NK-92 (cell line): Measurements from ENCODE around the gene MIPOL1.

Experiments used
- DNase-seq: peaks from one replicate; lab custom pipeline; 2025; ENCODE audit not compliant: unreplicated experiment; lab: John Stamatoyannopoulos, UW

Gene MIPOL1

DNA sequence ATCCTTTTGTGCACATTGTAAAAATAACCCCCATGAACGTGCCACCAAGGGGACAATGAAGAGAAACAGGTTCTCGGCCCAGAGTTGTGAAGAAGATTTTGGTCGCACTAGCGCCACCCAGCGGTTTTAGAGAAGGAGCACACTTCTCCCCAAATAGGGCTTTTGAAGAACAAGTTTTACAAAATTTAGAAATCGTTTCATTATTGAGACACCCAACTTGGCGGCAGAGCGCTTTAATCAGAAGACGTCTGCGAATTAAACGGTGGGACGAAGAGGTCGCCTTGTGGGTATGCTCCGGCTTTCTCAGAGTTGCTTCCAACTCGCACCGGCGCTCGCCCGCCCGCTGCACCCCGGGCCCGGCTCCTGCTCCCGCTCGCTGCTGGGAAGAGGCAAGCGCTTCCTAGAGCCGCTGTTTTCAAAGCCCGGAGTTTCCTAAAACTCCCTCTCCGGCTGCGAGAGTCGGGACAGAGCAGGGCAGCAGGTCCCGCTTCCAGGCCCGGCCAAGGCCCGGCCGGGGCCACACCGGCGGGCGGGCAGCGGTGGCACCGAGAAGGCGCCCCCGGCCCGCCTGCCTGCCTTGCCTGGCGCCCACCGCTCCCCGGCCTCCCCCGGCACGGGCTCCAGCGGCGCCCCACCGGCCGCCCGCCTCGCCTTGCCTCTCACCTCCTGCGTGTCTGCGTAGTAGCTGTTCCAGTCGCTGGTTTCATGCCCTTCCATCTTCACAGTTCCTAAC is 396.7 kb downstream of the MIPOL1 start:
- DNase-seq = no peak

GRCh38 chr14:37594971-37595808 is 397.5 kb downstream of the MIPOL1 start, which contains the start of the genes FOXA1 and TTC6:
Gene FOXA1 (minus strand): TSS chr14:37595249. CDS start chr14:37594972, 277 bp downstream.
Gene TTC6 (plus strand): TSS chr14:37595629. CDS start chr14:37622065, 26,436 bp downstream.
- no peak for DNase-seq

GRCh38 chr14:37595809-37596621 is 398.3 kb downstream of the MIPOL1 start:
- DNase-seq = no peak

DNA sequence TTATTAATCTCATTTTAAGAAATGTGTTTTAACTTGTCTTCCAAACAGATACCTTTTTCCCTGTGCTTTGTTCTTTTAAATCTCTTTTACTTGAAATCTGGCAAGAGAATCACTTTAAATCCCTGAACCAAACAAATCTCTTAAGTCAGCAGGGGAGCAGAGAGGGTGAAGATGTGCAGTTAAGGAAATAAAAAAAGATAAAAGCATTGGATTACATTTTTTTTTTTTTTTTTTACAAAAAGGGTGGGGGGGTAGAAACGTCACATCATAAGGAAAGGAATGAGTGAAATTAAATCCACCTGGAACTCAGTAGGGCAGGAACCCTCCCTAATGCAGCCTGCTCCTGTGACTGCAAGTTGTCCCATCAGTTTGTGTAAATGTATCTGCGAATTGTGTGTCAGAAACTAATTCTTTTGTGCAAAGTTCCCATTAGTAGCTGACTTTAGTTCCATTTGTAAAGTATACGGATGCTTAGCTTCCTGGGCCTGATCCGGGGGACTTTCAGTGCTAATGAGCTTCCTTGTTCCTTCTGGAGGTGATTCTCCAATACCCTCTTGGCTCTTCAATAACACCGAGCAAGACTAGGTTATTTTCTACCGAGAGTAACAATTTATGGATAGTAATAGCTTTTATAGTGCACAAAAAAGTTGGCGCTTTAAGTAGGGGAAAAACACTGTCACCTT is 399.2 kb downstream of the MIPOL1 start:
- DNase-seq = no peak

GRCh38 chr14:37597538-37597913 is 399.8 kb downstream of the MIPOL1 start:
- DNase-seq = no peak

- no peak for DNase-seq
Measured at GRCh38 chr14:37597914-37598746, 400.4 kb downstream of the MIPOL1 start.

DNA sequence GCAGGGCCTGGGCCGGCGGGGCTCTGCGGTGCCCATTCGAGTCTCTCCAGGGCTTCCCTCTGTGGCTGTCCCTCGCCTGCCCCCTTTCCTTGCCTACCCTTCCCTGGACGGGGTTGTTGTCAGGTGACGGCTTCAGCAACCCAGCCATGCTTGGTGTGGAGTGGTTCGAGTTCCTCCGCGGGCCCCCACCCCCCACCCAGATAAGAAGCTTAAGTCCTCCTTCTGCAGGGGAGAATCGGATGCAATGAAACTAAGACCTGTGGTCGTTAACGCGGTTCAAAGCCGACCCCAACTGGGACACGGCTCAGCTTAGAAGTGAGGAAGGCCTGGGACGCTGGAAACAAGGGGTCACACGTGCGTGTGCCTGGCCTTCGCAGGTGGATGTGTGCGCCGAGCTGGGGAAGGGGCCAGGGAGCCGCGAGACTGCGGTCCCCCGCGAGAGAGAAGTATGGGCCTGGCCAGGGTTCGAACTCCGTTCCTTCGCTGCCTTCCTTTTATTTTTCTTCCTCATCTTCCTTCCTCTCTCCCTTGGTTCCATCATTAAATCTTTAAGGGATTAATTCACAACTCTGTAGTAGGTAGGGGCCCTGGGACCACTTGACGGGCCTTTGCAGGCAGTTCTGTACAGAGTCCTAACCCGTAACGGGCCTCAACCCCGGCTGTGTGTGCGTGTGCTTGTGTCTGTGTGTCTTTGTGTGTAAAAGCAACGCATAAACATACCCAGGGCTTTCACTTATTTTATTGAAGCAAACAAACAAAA is 401.2 kb downstream of the MIPOL1 start:
- DNase-seq = no peak

- no peak for DNase-seq
Measured at GRCh38 chr14:37599507-37600368, 402.0 kb downstream of the MIPOL1 start.

- no peak for DNase-seq
Measured at GRCh38 chr14:37600880-37601741, 403.4 kb downstream of the MIPOL1 start.

DNA sequence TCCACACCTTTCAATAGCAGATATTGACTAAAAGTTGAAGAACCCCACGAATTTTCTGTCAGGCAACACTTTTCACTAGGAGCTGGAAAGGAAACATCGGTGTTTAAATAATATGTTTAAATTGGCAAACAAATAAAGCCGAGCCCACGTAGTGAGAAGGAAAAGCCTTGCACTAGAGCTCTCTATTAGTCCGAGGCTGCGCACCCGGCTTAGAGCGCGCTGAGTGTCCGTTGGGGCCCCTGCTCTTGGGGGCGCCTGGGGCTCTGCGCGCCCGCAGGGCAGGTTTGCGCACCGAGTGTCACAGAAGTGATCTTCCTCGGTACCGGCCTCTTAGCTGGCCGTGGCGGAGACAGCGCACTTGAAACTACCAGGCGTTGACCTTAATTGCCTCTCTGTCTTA is 404.1 kb downstream of the MIPOL1 start:
- DNase-seq = no peak
